SK-N-MC (cell line): ENCODE data around the gene AHR.
"Not testable (repeated sequence)": the region's sequence is repeated elsewhere in the genome, so short reads cannot be mapped to it uniquely, and the experiment has no call there.

ENCODE experiments used
- DNase-seq: peaks from one replicate; pipeline ENCODE4 v3.0.0-alpha.2; 2011; ENCODE audit warnings: low read depth, low spot score
- H3K27ac ChIP-seq: fragments of 200-600 bp; sonication (generic); 2 replicates; pipeline ENCODE4 v1.5.1; 2016; ENCODE audit warnings: mixed run types
- H3K36me3 ChIP-seq: fragments of 200-600 bp; sonication (generic); 2 replicates; pipeline ENCODE4 v1.6.1; 2017; ENCODE audit warnings: antibody characterized with exemption, low read length, mixed read lengths; ENCODE audit not compliant: insufficient read depth
- H3K4me3 ChIP-seq: fragments of 200-600 bp; sonication (generic); 2 replicates; pipeline ENCODE4 v1.5.1; 2016
- H3K9ac ChIP-seq: fragments of 200-600 bp; sonication (generic); 2 replicates; pipeline ENCODE4 v1.8.0; 2017; ENCODE audit warnings: mixed run types, mixed read lengths; ENCODE audit not compliant: insufficient read length
- H3K9me3 ChIP-seq: fragments of 200-600 bp; sonication (generic); 2 replicates; pipeline ENCODE4 v1.6.1; 2017; ENCODE audit warnings: low read depth, mild to moderate bottlenecking, antibody characterized with exemption, low read length, moderate library complexity, mixed read lengths
- EZH2 ChIP-seq: fragments of 200-600 bp; sonication (generic); IDR thresholded peaks from one replicate; pipeline ENCODE4 v1.6.1; 2017; ENCODE audit warnings: antibody characterized with exemption
- FOXP2 ChIP-seq: optimal IDR thresholded peaks from 2 replicates; pipeline ENCODE3; 2011; ENCODE audit warnings: mild to moderate bottlenecking, moderate library complexity; ENCODE audit not compliant: insufficient read depth; ENCODE audit errors: extremely low read length, control extremely low read depth
- POLR2AphosphoS5 ChIP-seq: IDR thresholded peaks from 2 replicates; pipeline ENCODE4 v1.6.1; 2012; ENCODE audit warnings: mild to moderate bottlenecking, low read depth, low read length, borderline replicate concordance

Gene AHR

GRCh38 chr7:17384400-17384799 is 85.9 kb downstream of the AHR start:
- TF ChIP-seq POLR2AphosphoS5: no peak
- TF ChIP-seq EZH2: no peak
- TF ChIP-seq FOXP2: no peak
- Histone ChIP-seq H3K9ac (peak overlapping the region; percentile 13), H3K27ac (0 out of 2 replicates have a peak overlapping the region, but pooled peaks have one; percentile 11), H3K4me3 (no peak overlapping the region), H3K9me3 (no peaks in the 10 kb centered on the region), H3K36me3 (no peaks in the 10 kb centered on the region)
- DNase-seq: no peak

GRCh38 chr7:17385612-17386011 is 87.2 kb downstream of the AHR start:
- Histone ChIP-seq H3K4me3 (no peak overlapping the region), H3K9ac (no peak overlapping the region), H3K27ac (no peak overlapping the region), H3K36me3 (no peaks in the 10 kb centered on the region), H3K9me3 (no peaks in the 10 kb centered on the region)
- no peak for DNase-seq
- TF ChIP-seq FOXP2: no peak

GRCh38 chr7:17390392-17390791 is 91.9 kb downstream of the AHR start:
- no peak overlapping the region for H3K9ac ChIP-seq

GRCh38 chr7:17391366-17391765 is 92.9 kb downstream of the AHR start:
- Histone ChIP-seq H3K9ac (no peak overlapping the region), H3K9me3 (no peaks in the 10 kb centered on the region), H3K27ac (no peak overlapping the region), H3K4me3 (no peak overlapping the region), H3K36me3 (no peaks in the 10 kb centered on the region)
- no peak for DNase-seq
- TF ChIP-seq FOXP2: no peak
- no peak for TF ChIP-seq POLR2AphosphoS5
- no peak for TF ChIP-seq EZH2

More at GRCh38 chr7:17390392-17390791, 91.9 kb downstream of the AHR start:
- Histone ChIP-seq H3K9me3 (no peaks in the 10 kb centered on the region), H3K27ac (no peak overlapping the region), H3K4me3 (no peak overlapping the region), H3K36me3 (no peaks in the 10 kb centered on the region)
- no peak for DNase-seq
- TF ChIP-seq FOXP2 (no peak), POLR2AphosphoS5 (no peak), EZH2 (no peak)

GRCh38 chr7:17392846-17393245 is 94.4 kb downstream of the AHR start:
- DNase-seq: no peak
- H3K9ac ChIP-seq: no peak overlapping the region

GRCh38 chr7:17394563-17394962 is 96.1 kb downstream of the AHR start:
- H3K4me3 ChIP-seq, H3K36me3 ChIP-seq, H3K27ac ChIP-seq, DNase-seq, H3K9ac ChIP-seq, H3K9me3 ChIP-seq: not testable (repeated sequence)

More at GRCh38 chr7:17392846-17393245, 94.4 kb downstream of the AHR start:
- Histone ChIP-seq H3K36me3 (no peaks in the 10 kb centered on the region), H3K4me3 (no peak overlapping the region), H3K27ac (no peak overlapping the region), H3K9me3 (no peaks in the 10 kb centered on the region)
- no peak for TF ChIP-seq POLR2AphosphoS5
- TF ChIP-seq EZH2: no peak
- no peak for TF ChIP-seq FOXP2
